ENCODE measurements around the gene KRIT1.
"Not testable (repeated sequence)": the region's sequence is repeated elsewhere in the genome, so short reads cannot be mapped to it uniquely, and the experiment has no call there.

KRIT1 gene

GRCh38 chr7:92245487-92246359, at the start of gene KRIT1, which contains the start of gene ANKIB1:
Gene KRIT1 (minus strand): TSS chr7:92245914. CDS start chr7:92242135, 3,779 bp downstream.
Gene ANKIB1 (plus strand): TSS chr7:92245974. CDS start chr7:92294979, 49,005 bp downstream.
- DNase-seq: peak; percentile 87 to 89

- DNase-seq: no peak
Measured at GRCh38 chr7:92295391-92295790, 49.7 kb upstream of the KRIT1 start.

- DNase-seq: no peak
Measured at GRCh38 chr7:92293896-92294590, 48.3 kb upstream of the KRIT1 start.

- no peak for DNase-seq
Measured at GRCh38 chr7:92292981-92293380, 47.3 kb upstream of the KRIT1 start.

- DNase-seq: no peak
Measured at GRCh38 chr7:92289321-92289720, 43.6 kb upstream of the KRIT1 start.

GRCh38 chr7:92282930-92283329, 37.2 kb upstream of the KRIT1 start:
- DNase-seq: no peak

GRCh38 chr7:92282221-92282814, 36.6 kb upstream of the KRIT1 start:
- DNase-seq: no peak

- DNase-seq: no peak
Measured at GRCh38 chr7:92281031-92281430, 35.3 kb upstream of the KRIT1 start.

GRCh38 chr7:92279396-92280031, 33.8 kb upstream of the KRIT1 start:
- DNase-seq: no peak

GRCh38 chr7:92276460-92276864, 30.7 kb upstream of the KRIT1 start:
- DNase-seq: no peak

- DNase-seq: no peak
Measured at GRCh38 chr7:92275327-92275726, 29.6 kb upstream of the KRIT1 start.

GRCh38 chr7:92268921-92269320, 23.2 kb upstream of the KRIT1 start:
- DNase-seq: no peak

GRCh38 chr7:92266415-92267241, 20.9 kb upstream of the KRIT1 start:
- DNase-seq: no peak

GRCh38 chr7:92260248-92260781, 14.6 kb upstream of the KRIT1 start:
- no peak for DNase-seq

GRCh38 chr7:92259610-92260247, 14.0 kb upstream of the KRIT1 start:
- DNase-seq: no peak

GRCh38 chr7:92259062-92259461, 13.3 kb upstream of the KRIT1 start:
- no peak for DNase-seq

- no peak for DNase-seq
Measured at GRCh38 chr7:92255308-92255707, 9.6 kb upstream of the KRIT1 start.

- DNase-seq: not testable (repeated sequence)
Measured at GRCh38 chr7:92254800-92255199, 9.1 kb upstream of the KRIT1 start.

GRCh38 chr7:92253251-92253650, 7.5 kb upstream of the KRIT1 start:
- no peak for DNase-seq

GRCh38 chr7:92251181-92251580, 5.5 kb upstream of the KRIT1 start:
- DNase-seq: no peak

- DNase-seq: no peak
Measured at GRCh38 chr7:92250603-92251002, 4.9 kb upstream of the KRIT1 start.

Measured in activated CD4-positive, alpha-beta T cell treated with anti-CD3 and anti-CD28 coated beads, Interleukin-2, amount 50 U/mL, for 48 hours (primary cell).